Measurements from ENCODE around the gene SLC22A23.
A peak's percentile ranks its signal among the peaks of the same experiment; 100 is the strongest.

Gene SLC22A23

GRCh38 chr6:3258720-3259490 lies 197.9 kb downstream of the SLC22A23 start, which contains the start of gene PSMG4:
Gene PSMG4 (plus strand): TSS chr6:3258947. CDS start chr6:3259023, 76 bp downstream.
- peak within 1 kb of the TSS; percentile 87 for H3K9ac ChIP-seq (ENCODE audit: low read length)
- H3K27me3 ChIP-seq (ENCODE audit: control insufficient read depth in 1 of 2, insufficient read depth in 1 of 2, low read length in 2 of 2): peaks cover 7 to 15% of the 10 kb centered on the region in 2 experiments
- DNase-seq: peak; percentile 89
- peak within 1 kb of the TSS in 1 of 2 experiments; percentile 88 for H3K14ac ChIP-seq (ENCODE audit: low read length in 2 of 2)
- peak within 1 kb of the TSS; percentile 61 for H2BK15ac ChIP-seq (ENCODE audit: low read depth, poor library complexity, severe bottlenecking)
- H3K18ac ChIP-seq (ENCODE audit: low read depth in 1 of 2, low read length in 2 of 2): peak within 1 kb of the TSS; percentile 80 to 88
- WGBS: under 1% methylated on average over 66 of the region's 80 CpGs
- no peaks in the 10 kb centered on the region for H3K9me3 ChIP-seq (ENCODE audit: control insufficient read depth, low read length)
- H3K79me1 ChIP-seq (replicated peaks; ENCODE audit: low read length, poor library complexity, severe bottlenecking): peaks cover 24% of the 10 kb centered on the region
- no peak within 1 kb of the TSS for H2AK5ac ChIP-seq (ENCODE audit: low read length, severe bottlenecking)
- H2BK12ac ChIP-seq (ENCODE audit: low read length in 2 of 2): peak within 1 kb of the TSS in 1 of 2 experiments; percentile 70
- H3K36me3 ChIP-seq (ENCODE audit: control insufficient read depth in 1 of 2, insufficient read depth in 2 of 2, low read depth in 1 of 2, low read length in 2 of 2): peaks cover 8 to 18% of the 10 kb centered on the region in 2 experiments
- H3K4me1 ChIP-seq (ENCODE audit: control insufficient read depth, insufficient read depth, low read depth, low read length): peaks cover 22% of the 10 kb centered on the region
- H3K4me2 ChIP-seq (ENCODE audit: low read length, poor library complexity, severe bottlenecking): peak within 1 kb of the TSS; percentile 86
- no peak within 1 kb of the TSS for H2BK5ac ChIP-seq (ENCODE audit: low read depth, low read length, poor library complexity, severe bottlenecking)
- peak within 1 kb of the TSS; percentile 85 to 93 for H3K4me3 ChIP-seq (ENCODE audit: insufficient read depth in 1 of 2, low read depth in 1 of 2, low read length in 2 of 2)
- peak within 1 kb of the TSS; percentile 8 to 92 for H3K4ac ChIP-seq (ENCODE audit: low read depth in 1 of 2, low read length in 2 of 2)
- H3K27ac ChIP-seq (ENCODE audit: low read length, poor library complexity, severe bottlenecking): no peak within 1 kb of the TSS
- H2BK120ac ChIP-seq (ENCODE audit: low read depth, low read length): peak within 1 kb of the TSS; percentile 4
- peak within 1 kb of the TSS; percentile 56 for H2AFZ ChIP-seq (ENCODE audit: low read depth, low read length)
- H4K91ac ChIP-seq (ENCODE audit: low read length): peak within 1 kb of the TSS; percentile 70
- peak within 1 kb of the TSS; percentile 90 for H4K8ac ChIP-seq (ENCODE audit: low read length)
- H3K23ac ChIP-seq (ENCODE audit: low read length in 2 of 2): peak within 1 kb of the TSS in 1 of 2 experiments; percentile 20

DNA sequence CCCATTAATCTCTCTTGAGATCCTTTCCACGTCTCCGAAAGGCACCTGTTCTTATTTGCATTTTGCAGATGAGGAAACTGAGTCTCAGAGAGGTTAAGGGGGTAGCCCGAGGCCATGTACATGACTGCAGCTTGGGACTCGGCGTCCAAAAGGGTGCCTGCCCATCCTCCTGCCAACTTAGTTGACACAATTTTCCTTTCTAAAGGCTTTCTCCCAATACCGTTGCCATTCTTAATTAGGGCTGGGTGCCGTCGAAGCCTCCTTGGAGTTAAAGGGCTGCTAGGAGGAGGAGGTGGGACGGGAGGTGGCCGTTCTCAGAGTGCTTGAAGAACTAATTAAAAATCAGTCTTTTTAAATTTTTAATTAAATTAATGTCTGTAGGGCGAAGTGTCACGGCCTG lies 198.6 kb downstream of the SLC22A23 start:
- no peak for DNase-seq
- Histone ChIP-seq H2BK5ac (ENCODE audit: low read depth, low read length, poor library complexity, severe bottlenecking) (no peak overlapping the region), H4K8ac (ENCODE audit: low read length) (no peak overlapping the region), H2BK120ac (ENCODE audit: low read depth, low read length) (no peak overlapping the region), H3K9ac (ENCODE audit: low read length) (peak overlapping the region; percentile 54), H3K4me2 (ENCODE audit: low read length, poor library complexity, severe bottlenecking) (peak overlapping the region; percentile 69), H3K36me3 (ENCODE audit: control insufficient read depth in 1 of 2, insufficient read depth in 2 of 2, low read depth in 1 of 2, low read length in 2 of 2) (peaks cover under 1 to 11% of the 10 kb centered on the region in 2 experiments), H3K4me3 (ENCODE audit: insufficient read depth in 1 of 2, low read depth in 1 of 2, low read length in 2 of 2) (peak overlapping the region; percentile 37 to 93), H3K79me1 (replicated peaks; ENCODE audit: low read length, poor library complexity, severe bottlenecking) (peaks cover 17% of the 10 kb centered on the region), H3K9me3 (ENCODE audit: control insufficient read depth, low read length) (no peaks in the 10 kb centered on the region), H2BK12ac (ENCODE audit: low read length in 2 of 2) (peak overlapping the region in 1 of 2 experiments; percentile 6), H3K23ac (ENCODE audit: low read length in 2 of 2) (no peak overlapping the region), H3K4me1 (ENCODE audit: control insufficient read depth, insufficient read depth, low read depth, low read length) (peaks cover 22% of the 10 kb centered on the region), H3K27ac (ENCODE audit: low read length, poor library complexity, severe bottlenecking) (no peak overlapping the region), H3K4ac (ENCODE audit: low read depth in 1 of 2, low read length in 2 of 2) (no peak overlapping the region), H2BK15ac (ENCODE audit: low read depth, poor library complexity, severe bottlenecking) (no peak overlapping the region), H4K91ac (ENCODE audit: low read length) (no peak overlapping the region), H3K14ac (ENCODE audit: low read length in 2 of 2) (no peak overlapping the region), H3K18ac (ENCODE audit: low read depth in 1 of 2, low read length in 2 of 2) (no peak overlapping the region), H2AK5ac (ENCODE audit: low read length, severe bottlenecking) (no peak overlapping the region), H3K27me3 (ENCODE audit: control insufficient read depth in 1 of 2, insufficient read depth in 1 of 2, low read length in 2 of 2) (peaks cover 7 to 15% of the 10 kb centered on the region in 2 experiments), H2AFZ (ENCODE audit: low read depth, low read length) (no peak overlapping the region)
- WGBS: 90% methylated on average over 7 of the region's 12 CpGs

GRCh38 chr6:3253597-3253961 lies 203.3 kb downstream of the SLC22A23 start:
- Histone ChIP-seq H3K9ac (ENCODE audit: low read length) (no peak overlapping the region), H3K14ac (ENCODE audit: low read length in 2 of 2) (no peak overlapping the region), H2AK5ac (ENCODE audit: low read length, severe bottlenecking) (no peak overlapping the region), H2AFZ (ENCODE audit: low read depth, low read length) (no peak overlapping the region), H2BK5ac (ENCODE audit: low read depth, low read length, poor library complexity, severe bottlenecking) (no peak overlapping the region), H3K79me1 (replicated peaks; ENCODE audit: low read length, poor library complexity, severe bottlenecking) (no peaks in the 10 kb centered on the region), H3K27me3 (ENCODE audit: control insufficient read depth in 1 of 2, insufficient read depth in 1 of 2, low read length in 2 of 2) (peaks cover 7 to 32% of the 10 kb centered on the region in 2 experiments), H4K8ac (ENCODE audit: low read length) (no peak overlapping the region), H2BK12ac (ENCODE audit: low read length in 2 of 2) (no peak overlapping the region), H4K91ac (ENCODE audit: low read length) (no peak overlapping the region), H3K4me1 (ENCODE audit: control insufficient read depth, insufficient read depth, low read depth, low read length) (peaks cover 10% of the 10 kb centered on the region), H3K18ac (ENCODE audit: low read depth in 1 of 2, low read length in 2 of 2) (no peak overlapping the region), H2BK15ac (ENCODE audit: low read depth, poor library complexity, severe bottlenecking) (no peak overlapping the region), H2BK120ac (ENCODE audit: low read depth, low read length) (no peak overlapping the region), H3K4me2 (ENCODE audit: low read length, poor library complexity, severe bottlenecking) (no peak overlapping the region), H3K36me3 (ENCODE audit: control insufficient read depth in 1 of 2, insufficient read depth in 2 of 2, low read depth in 1 of 2, low read length in 2 of 2) (no peaks in the 10 kb centered on the region), H3K27ac (ENCODE audit: low read length, poor library complexity, severe bottlenecking) (no peak overlapping the region), H3K9me3 (ENCODE audit: control insufficient read depth, low read length) (no peaks in the 10 kb centered on the region), H3K4ac (ENCODE audit: low read depth in 1 of 2, low read length in 2 of 2) (no peak overlapping the region), H3K4me3 (ENCODE audit: insufficient read depth in 1 of 2, low read depth in 1 of 2, low read length in 2 of 2) (no peak overlapping the region), H3K23ac (ENCODE audit: low read length in 2 of 2) (no peak overlapping the region)
- DNase-seq: no peak
- 96% methylated on average over 26 of the region's 40 CpGs for WGBS

DNA sequence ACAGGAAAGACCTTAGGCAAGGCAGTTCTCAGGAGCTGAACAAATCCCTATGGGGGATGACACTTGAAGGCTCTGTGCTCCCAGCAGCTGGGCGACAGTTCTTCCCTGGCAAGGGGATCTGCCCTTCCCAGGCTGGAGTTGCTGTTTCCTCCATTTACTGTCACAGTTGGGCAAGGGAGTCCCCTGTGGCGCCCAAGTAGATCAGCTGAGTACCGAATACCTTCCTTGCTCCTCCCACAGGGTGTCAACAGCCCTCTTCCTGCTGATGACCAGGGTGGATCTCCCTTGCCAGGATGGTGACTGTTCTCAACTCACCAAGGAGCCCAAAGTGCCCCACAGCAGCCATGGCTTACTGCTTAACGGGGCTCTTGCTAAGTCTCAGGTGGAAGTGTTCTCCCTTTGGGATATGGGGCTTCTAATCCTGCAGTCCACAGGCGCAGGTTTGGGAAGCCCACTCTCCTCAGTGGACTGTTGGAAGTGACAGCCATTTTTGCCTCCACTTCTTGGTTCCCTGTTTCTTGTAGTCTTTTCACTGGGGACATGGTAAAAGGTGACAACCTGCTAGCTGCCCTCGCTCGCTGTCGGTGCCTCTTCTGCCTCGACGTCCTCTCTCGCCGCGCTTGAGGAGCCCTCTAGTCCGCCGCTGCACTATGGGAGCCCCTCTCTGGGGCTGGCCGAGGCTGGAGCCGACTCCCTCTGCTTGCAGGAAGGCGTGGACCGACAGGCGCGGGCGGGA lies 203.8 kb downstream of the SLC22A23 start:
- Histone ChIP-seq H3K9me3 (ENCODE audit: control insufficient read depth, low read length) (no peaks in the 10 kb centered on the region), H3K36me3 (ENCODE audit: control insufficient read depth in 1 of 2, insufficient read depth in 2 of 2, low read depth in 1 of 2, low read length in 2 of 2) (no peaks in the 10 kb centered on the region), H3K14ac (ENCODE audit: low read length in 2 of 2) (no peak overlapping the region), H2BK120ac (ENCODE audit: low read depth, low read length) (no peak overlapping the region), H3K9ac (ENCODE audit: low read length) (no peak overlapping the region), H3K4me1 (ENCODE audit: control insufficient read depth, insufficient read depth, low read depth, low read length) (peaks cover 11% of the 10 kb centered on the region), H3K4ac (ENCODE audit: low read depth in 1 of 2, low read length in 2 of 2) (peak overlapping the region in 1 of 2 experiments; percentile 30), H2BK5ac (ENCODE audit: low read depth, low read length, poor library complexity, severe bottlenecking) (no peak overlapping the region), H3K18ac (ENCODE audit: low read depth in 1 of 2, low read length in 2 of 2) (no peak overlapping the region), H3K27me3 (ENCODE audit: control insufficient read depth in 1 of 2, insufficient read depth in 1 of 2, low read length in 2 of 2) (peaks cover 7 to 37% of the 10 kb centered on the region in 2 experiments), H2BK12ac (ENCODE audit: low read length in 2 of 2) (no peak overlapping the region), H4K8ac (ENCODE audit: low read length) (peak overlapping the region; percentile 12), H3K23ac (ENCODE audit: low read length in 2 of 2) (no peak overlapping the region), H2BK15ac (ENCODE audit: low read depth, poor library complexity, severe bottlenecking) (no peak overlapping the region), H2AK5ac (ENCODE audit: low read length, severe bottlenecking) (no peak overlapping the region), H3K79me1 (replicated peaks; ENCODE audit: low read length, poor library complexity, severe bottlenecking) (no peaks in the 10 kb centered on the region), H2AFZ (ENCODE audit: low read depth, low read length) (no peak overlapping the region), H3K4me3 (ENCODE audit: insufficient read depth in 1 of 2, low read depth in 1 of 2, low read length in 2 of 2) (no peak overlapping the region), H3K4me2 (ENCODE audit: low read length, poor library complexity, severe bottlenecking) (no peak overlapping the region), H3K27ac (ENCODE audit: low read length, poor library complexity, severe bottlenecking) (no peak overlapping the region), H4K91ac (ENCODE audit: low read length) (no peak overlapping the region)
- no peak for DNase-seq
- 97% methylated on average over 21 of the region's 22 CpGs for WGBS

Measured in mesenchymal stem cell (in vitro differentiated cells and primary cell).